Measurements from ENCODE around the gene ATG7.
"Not testable (repeated sequence)": the region's sequence is repeated elsewhere in the genome, so short reads cannot be mapped to it uniquely, and the experiment has no call there.

ATG7 gene

GRCh38 chr3:11569156-11569741, 297.1 kb downstream of the ATG7 start:
- DNase-seq (ENCODE audit: low read depth) = no peak

GRCh38 chr3:11570251-11570650, 298.1 kb downstream of the ATG7 start:
- DNase-seq (ENCODE audit: low read depth) = no peak

GRCh38 chr3:11570789-11571495, 298.7 kb downstream of the ATG7 start:
- DNase-seq (ENCODE audit: low read depth) = no peak

GRCh38 chr3:11572660-11573059, 300.5 kb downstream of the ATG7 start:
- not testable (repeated sequence) for DNase-seq (ENCODE audit: low read depth)

DNA sequence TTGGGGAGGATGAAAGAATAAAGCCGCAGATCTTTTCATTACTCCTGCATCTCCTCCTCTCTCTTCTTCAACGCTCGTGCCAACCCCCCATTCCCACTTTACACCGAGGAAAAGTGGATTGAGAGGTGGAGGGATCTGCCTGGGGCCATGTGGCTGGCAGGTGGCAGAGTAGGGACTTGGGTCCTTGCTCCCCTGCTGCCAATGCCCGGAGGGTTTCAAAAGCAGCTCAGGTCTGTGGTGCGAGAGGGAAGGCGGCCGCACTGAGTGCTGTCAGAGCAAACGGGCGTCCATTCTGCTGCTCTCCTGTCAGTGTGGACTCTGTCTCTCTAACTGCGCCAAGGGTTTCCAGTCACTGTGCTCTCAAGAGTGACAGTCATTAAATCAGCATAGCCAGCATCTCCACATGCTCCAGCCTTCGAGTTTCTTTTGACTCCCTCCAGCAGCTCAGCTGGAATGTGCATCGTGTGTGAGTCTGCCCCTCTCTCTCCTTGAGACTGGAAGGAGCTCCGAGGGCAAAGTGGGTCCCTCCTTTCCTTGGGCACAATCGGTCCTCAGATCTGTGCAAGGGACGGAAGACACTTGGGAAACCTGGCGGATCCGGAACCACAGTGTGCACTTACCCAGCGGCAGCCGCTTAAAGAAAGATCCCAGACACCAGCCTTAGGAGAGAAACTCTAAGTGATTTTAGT, 302.9 kb downstream of the ATG7 start:
- no peak for DNase-seq (ENCODE audit: low read depth)

GRCh38 chr3:11575677-11576076, 303.5 kb downstream of the ATG7 start:
- DNase-seq (ENCODE audit: low read depth) = no peak

DNA sequence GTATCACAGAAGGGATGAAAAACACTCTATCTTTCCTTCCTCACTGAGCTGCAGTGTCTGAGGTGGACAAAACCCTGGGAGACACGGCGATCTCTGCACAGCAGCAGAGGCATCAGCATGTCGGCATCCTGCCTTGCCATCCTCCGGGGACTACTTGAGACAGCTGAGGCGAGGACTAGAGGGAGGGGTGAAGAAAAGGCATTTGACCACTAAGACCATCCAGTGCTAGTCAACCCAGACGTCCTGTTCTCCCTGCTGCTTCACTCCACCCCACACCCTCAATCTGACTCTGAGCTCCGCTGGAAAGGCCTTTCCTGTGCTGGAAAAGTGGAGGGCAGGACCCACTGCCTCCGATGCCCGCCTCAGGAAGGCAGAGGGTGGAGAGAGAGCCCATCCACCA, 304.3 kb downstream of the ATG7 start:
- DNase-seq (ENCODE audit: low read depth) = no peak

- no peak for DNase-seq (ENCODE audit: low read depth)
Measured at GRCh38 chr3:11578169-11578568, 306.0 kb downstream of the ATG7 start.

GRCh38 chr3:11580645-11581044, 308.4 kb downstream of the ATG7 start:
- DNase-seq (ENCODE audit: low read depth) = no peak

- DNase-seq (ENCODE audit: low read depth) = no peak
Measured at GRCh38 chr3:11581237-11582190, 309.3 kb downstream of the ATG7 start.

GRCh38 chr3:11582191-11582968, 310.2 kb downstream of the ATG7 start:
- DNase-seq (ENCODE audit: low read depth) = no peak

GRCh38 chr3:11583235-11583634, 311.0 kb downstream of the ATG7 start:
- no peak for DNase-seq (ENCODE audit: low read depth)

GRCh38 chr3:11583638-11584046, 311.4 kb downstream of the ATG7 start:
- no peak for DNase-seq (ENCODE audit: low read depth)

- no peak for DNase-seq (ENCODE audit: low read depth)
Measured at GRCh38 chr3:11584570-11584969, 312.4 kb downstream of the ATG7 start.

DNA sequence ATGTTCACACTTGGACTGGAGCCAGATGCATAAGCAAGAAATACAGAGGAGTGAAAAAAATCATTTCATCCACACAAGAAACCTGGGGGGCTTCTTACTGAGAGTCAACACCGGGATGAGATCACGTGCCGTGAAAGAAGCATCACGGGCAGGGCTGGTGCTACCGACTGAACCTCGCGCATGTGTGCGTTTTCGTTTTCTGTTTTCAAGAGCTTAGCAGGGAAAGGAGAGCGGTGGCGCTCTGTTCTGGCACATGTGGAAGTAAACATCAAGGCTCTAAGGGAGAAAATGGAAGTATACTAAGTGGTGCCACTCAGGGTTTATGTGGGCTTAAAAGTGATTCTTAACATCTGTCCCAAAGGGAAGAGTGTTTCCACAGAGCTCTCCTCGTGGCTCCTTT, 315.6 kb downstream of the ATG7 start:
- DNase-seq (ENCODE audit: low read depth) = no peak

- no peak for DNase-seq (ENCODE audit: low read depth)
Measured at GRCh38 chr3:11588338-11588737, 316.1 kb downstream of the ATG7 start.

DNA sequence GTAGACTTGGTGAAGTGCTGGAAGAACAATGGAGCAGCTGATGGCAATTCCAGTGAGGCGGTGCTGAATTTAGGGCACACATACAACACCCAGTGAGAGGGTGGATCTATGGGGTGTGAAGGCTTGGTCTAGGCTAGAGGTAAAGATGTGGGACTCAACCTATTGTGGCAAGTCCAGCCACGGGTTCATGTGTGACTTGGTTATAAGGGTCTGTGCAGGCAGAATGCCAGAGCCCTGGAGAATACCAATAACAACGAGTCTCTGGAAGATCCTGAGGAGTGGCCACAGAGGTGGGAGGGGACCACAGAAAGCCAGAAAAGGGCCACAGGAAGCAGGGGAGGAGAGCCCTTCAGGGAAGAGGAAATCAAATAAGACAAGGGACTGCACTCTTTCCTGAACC, 316.6 kb downstream of the ATG7 start:
- DNase-seq (ENCODE audit: low read depth) = no peak

GRCh38 chr3:11589706-11590105, 317.5 kb downstream of the ATG7 start:
- no peak for DNase-seq (ENCODE audit: low read depth)

- no peak for DNase-seq (ENCODE audit: low read depth)
Measured at GRCh38 chr3:11591002-11591355, 318.8 kb downstream of the ATG7 start.

GRCh38 chr3:11591391-11592282, 319.4 kb downstream of the ATG7 start:
- no peak for DNase-seq (ENCODE audit: low read depth)
